ENCODE measurements around the gene CD47. TPM values are rescaled to one million over a fixed set of nuclear protein-coding genes. Genes with fewer than 3 reads are reported as not detected.

CD47 gene
- total and polyA plus RNA-seq, 2 of the 13 experiments (the other 11 are each of a cell fraction or from before 2014, with no cell fraction given) = 3.3 to 6.5 TPM

DNA sequence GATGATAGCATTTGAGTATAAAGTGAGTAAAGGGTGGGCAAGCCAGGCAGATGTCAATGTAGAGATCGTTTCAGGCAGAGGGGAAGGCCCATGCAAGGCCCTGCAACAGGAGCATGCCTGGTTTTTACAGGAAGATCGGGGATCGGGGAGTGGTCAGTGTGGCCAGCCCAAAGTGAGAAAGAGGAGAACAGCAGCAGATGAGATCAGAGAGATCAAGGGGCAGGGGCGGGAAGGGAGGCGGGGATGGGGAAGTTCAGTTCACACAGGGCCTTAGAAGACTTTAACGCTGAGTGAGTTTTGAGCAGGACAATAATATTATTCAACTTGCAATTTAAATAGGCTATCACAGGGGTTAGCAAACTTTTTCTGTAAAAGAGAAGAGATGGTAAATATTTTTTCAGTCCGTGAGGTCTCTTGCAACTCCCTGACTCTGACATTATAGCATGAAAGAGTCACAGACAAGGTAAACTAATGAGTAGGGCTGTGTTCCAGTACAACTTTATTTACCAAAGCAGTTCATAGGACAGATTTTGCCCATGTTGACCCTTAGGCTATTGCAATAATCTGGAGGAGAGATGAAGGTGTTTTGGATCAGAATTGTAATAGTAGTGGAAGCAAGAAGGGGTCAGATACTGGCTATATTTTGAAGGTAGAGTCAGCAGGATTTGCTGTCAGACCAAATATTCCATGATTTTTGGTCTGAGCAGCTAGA is 12.4 kb upstream of the CD47 start (continued):
- TF ChIP-seq, protein P1, sequence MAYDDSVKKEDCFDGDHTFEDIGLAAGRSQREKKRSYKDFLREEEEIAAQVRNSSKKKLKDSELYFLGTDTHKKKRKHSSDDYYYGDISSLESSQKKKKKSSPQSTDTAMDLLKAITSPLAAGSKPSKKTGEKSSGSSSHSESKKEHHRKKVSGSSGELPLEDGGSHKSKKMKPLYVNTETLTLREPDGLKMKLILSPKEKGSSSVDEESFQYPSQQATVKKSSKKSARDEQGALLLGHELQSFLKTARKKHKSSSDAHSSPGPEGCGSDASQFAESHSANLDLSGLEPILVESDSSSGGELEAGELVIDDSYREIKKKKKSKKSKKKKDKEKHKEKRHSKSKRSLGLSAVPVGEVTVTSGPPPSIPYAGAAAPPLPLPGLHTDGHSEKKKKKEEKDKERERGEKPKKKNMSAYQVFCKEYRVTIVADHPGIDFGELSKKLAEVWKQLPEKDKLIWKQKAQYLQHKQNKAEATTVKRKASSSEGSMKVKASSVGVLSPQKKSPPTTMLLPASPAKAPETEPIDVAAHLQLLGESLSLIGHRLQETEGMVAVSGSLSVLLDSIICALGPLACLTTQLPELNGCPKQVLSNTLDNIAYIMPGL (CRISPR knock-in tag; IDR thresholded peaks at IDR 0.05; ENCODE audit: borderline replicate concordance in 1 of 2, low read depth in 1 of 2) = no peak
- TF ChIP-seq ZNF225 (CRISPR knock-in tag; IDR thresholded peaks at IDR 0.05) (no peak), MAFG (CRISPR knock-in tag; IDR thresholded peaks at IDR 0.05) (no peak), U2AF2 (IDR thresholded peaks at IDR 0.05; ENCODE audit: low read depth, low read length) (no peak), ZNF263 (CRISPR knock-in tag; IDR thresholded peaks at IDR 0.05) (no peak), ZNF768 (CRISPR knock-in tag; IDR thresholded peaks at IDR 0.05) (no peak), RARG (CRISPR knock-in tag; IDR thresholded peaks at IDR 0.05; ENCODE audit: low read depth) (no peak), KLF13 (CRISPR knock-in tag; IDR thresholded peaks at IDR 0.05) (no peak), ZNF24 (IDR thresholded peaks at IDR 0.05) (no peak)
- TF ChIP-seq, protein P2, sequence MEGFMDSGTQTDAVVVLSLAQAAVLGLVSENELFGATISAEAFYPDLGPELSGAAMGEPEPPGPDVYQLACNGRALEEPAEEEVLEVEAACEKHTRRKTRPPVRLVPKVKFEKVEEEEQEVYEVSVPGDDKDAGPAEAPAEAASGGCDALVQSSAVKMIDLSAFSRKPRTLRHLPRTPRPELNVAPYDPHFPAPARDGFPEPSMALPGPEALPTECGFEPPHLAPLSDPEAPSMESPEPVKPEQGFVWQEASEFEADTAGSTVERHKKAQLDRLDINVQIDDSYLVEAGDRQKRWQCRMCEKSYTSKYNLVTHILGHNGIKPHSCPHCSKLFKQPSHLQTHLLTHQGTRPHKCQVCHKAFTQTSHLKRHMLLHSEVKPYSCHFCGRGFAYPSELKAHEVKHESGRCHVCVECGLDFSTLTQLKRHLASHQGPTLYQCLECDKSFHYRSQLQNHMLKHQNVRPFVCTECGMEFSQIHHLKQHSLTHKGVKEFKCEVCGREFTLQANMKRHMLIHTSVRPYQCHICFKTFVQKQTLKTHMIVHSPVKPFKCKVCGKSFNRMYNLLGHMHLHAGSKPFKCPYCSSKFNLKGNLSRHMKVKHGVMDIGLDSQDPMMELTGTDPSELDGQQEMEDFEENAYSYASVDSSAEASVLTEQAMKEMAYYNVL (CRISPR knock-in tag; IDR thresholded peaks at IDR 0.05; ENCODE audit: borderline replicate concordance) = no peak
- TF ChIP-seq, protein P3, sequence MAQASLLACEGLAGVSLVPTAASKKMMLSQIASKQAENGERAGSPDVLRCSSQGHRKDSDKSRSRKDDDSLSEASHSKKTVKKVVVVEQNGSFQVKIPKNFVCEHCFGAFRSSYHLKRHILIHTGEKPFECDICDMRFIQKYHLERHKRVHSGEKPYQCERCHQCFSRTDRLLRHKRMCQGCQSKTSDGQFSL (CRISPR knock-in tag; IDR thresholded peaks at IDR 0.05) = no peak
- TF ChIP-seq, protein P4, sequence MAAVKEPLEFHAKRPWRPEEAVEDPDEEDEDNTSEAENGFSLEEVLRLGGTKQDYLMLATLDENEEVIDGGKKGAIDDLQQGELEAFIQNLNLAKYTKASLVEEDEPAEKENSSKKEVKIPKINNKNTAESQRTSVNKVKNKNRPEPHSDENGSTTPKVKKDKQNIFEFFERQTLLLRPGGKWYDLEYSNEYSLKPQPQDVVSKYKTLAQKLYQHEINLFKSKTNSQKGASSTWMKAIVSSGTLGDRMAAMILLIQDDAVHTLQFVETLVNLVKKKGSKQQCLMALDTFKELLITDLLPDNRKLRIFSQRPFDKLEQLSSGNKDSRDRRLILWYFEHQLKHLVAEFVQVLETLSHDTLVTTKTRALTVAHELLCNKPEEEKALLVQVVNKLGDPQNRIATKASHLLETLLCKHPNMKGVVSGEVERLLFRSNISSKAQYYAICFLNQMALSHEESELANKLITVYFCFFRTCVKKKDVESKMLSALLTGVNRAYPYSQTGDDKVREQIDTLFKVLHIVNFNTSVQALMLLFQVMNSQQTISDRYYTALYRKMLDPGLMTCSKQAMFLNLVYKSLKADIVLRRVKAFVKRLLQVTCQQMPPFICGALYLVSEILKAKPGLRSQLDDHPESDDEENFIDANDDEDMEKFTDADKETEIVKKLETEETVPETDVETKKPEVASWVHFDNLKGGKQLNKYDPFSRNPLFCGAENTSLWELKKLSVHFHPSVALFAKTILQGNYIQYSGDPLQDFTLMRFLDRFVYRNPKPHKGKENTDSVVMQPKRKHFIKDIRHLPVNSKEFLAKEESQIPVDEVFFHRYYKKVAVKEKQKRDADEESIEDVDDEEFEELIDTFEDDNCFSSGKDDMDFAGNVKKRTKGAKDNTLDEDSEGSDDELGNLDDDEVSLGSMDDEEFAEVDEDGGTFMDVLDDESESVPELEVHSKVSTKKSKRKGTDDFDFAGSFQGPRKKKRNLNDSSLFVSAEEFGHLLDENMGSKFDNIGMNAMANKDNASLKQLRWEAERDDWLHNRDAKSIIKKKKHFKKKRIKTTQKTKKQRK (IDR thresholded peaks at IDR 0.05; ENCODE audit: low read length) = no peak
